Neuronal stem cell (in vitro differentiated cells): ENCODE data around the gene SUSD3.

Experiments
- DNase-seq: peaks from one replicate; pipeline ENCODE4 v3.0.0-alpha.2; 2013; ENCODE audit warnings: low spot score
- H2AFZ ChIP-seq: one replicate; pipeline ENCODE4 v1.6.1; 2013; ENCODE audit warnings: mild to moderate bottlenecking, low read length, inconsistent platforms
- H2AK5ac ChIP-seq: 2 replicates; pipeline ENCODE4 v1.6.1; 2013; ENCODE audit warnings: low read depth, mild to moderate bottlenecking, inconsistent platforms, low read length, moderate library complexity, mixed read lengths
- H2BK120ac ChIP-seq: 2 replicates; pipeline ENCODE4 v1.6.1; 2013; ENCODE audit warnings: low read depth, mild to moderate bottlenecking, inconsistent platforms, low read length, moderate library complexity, mixed read lengths
- H2BK12ac ChIP-seq: one replicate; pipeline ENCODE4 v1.6.1; 2013; ENCODE audit warnings: low read length, inconsistent platforms
- H2BK15ac ChIP-seq: 2 replicates; pipeline ENCODE4 v1.6.1; 2013; ENCODE audit warnings: mild to moderate bottlenecking, low read length, inconsistent platforms, mixed read lengths
- H2BK5ac ChIP-seq: one replicate; pipeline ENCODE4 v1.6.1; 2013; ENCODE audit warnings: inconsistent platforms, mild to moderate bottlenecking, low read length, moderate library complexity
- H3K14ac ChIP-seq: one replicate; pipeline ENCODE4 v1.6.1; 2013; ENCODE audit warnings: low read length, inconsistent platforms
- H3K18ac ChIP-seq: 2 replicates; pipeline ENCODE4 v1.6.1; 2013; ENCODE audit warnings: low read length, inconsistent platforms
- H3K23ac ChIP-seq: 2 replicates; pipeline ENCODE4 v1.6.1; 2013; ENCODE audit warnings: low read depth, mild to moderate bottlenecking, mixed read lengths, low read length, inconsistent platforms; ENCODE audit not compliant: poor library complexity
- H3K27ac ChIP-seq: replicated peaks from 3 replicates; pipeline ENCODE4 v1.5.1; 2013; ENCODE audit warnings: low read length, inconsistent platforms
- H3K27me3 ChIP-seq, 3 experiments: 2 replicates each; pipeline ENCODE4 v1.6.1; 2013; ENCODE audit warnings: low read length in 3 of 3, mild to moderate bottlenecking in 2 of 3, inconsistent platforms in 1 of 3, low read depth in 1 of 3, mixed read lengths in 1 of 3, moderate library complexity in 1 of 3; ENCODE audit not compliant: control insufficient read depth in 3 of 3, insufficient read depth in 3 of 3
- H3K36me3 ChIP-seq, 2 donors: replicated peaks in 1 of 2; 2 replicates each; pipeline ENCODE4 v1.6.1; 2013; ENCODE audit warnings: low read length in 2 of 2; ENCODE audit not compliant: control insufficient read depth in 2 of 2, insufficient read depth in 2 of 2
- H3K4ac ChIP-seq: 2 replicates; pipeline ENCODE4 v1.6.1; 2013; ENCODE audit warnings: inconsistent platforms, mild to moderate bottlenecking, low read length, moderate library complexity
- H3K4me1 ChIP-seq, 2 donors: 1 replicate in 1 of 2; 2 replicates in 1 of 2; pipeline ENCODE4 v1.6.1; 2013; ENCODE audit warnings: low read length in 2 of 2, low read depth in 1 of 2; ENCODE audit not compliant: control insufficient read depth in 2 of 2, insufficient read depth in 1 of 2
- H3K4me2 ChIP-seq: one replicate; pipeline ENCODE4 v1.6.1; 2013; ENCODE audit warnings: mild to moderate bottlenecking, low read length, inconsistent platforms; ENCODE audit not compliant: insufficient read depth, poor library complexity, severe bottlenecking
- H3K4me3 ChIP-seq, 2 donors: 2 replicates each; pipeline ENCODE4 v1.5.1; 2013; ENCODE audit warnings: low read length in 2 of 2, mild to moderate bottlenecking in 2 of 2, inconsistent platforms in 1 of 2, moderate library complexity in 1 of 2
- H3K79me1 ChIP-seq: one replicate; pipeline ENCODE4 v1.6.1; 2013; ENCODE audit warnings: low read depth, mild to moderate bottlenecking, inconsistent platforms, low read length, moderate library complexity
- H3K9ac ChIP-seq: one replicate; pipeline ENCODE4 v1.6.1; 2013; ENCODE audit warnings: mild to moderate bottlenecking, low read depth, low read length, inconsistent platforms; ENCODE audit not compliant: poor library complexity
- H3K9me3 ChIP-seq, 2 donors: replicated peaks in 1 of 2; 2 replicates each; pipeline versions ENCODE3 to v1.6.1; 2013; ENCODE audit warnings: low read length in 2 of 2, mild to moderate bottlenecking in 2 of 2, inconsistent platforms in 1 of 2, low read depth in 1 of 2, mixed read lengths in 1 of 2, moderate library complexity in 1 of 2; ENCODE audit not compliant: control insufficient read depth in 2 of 2, insufficient read depth in 1 of 2
- H4K8ac ChIP-seq: one replicate; pipeline ENCODE4 v1.6.1; 2013; ENCODE audit warnings: low read depth, mild to moderate bottlenecking, inconsistent platforms, low read length, moderate library complexity
- H4K91ac ChIP-seq: one replicate; pipeline ENCODE4 v1.6.1; 2013; ENCODE audit warnings: low read length, low read depth, mild to moderate bottlenecking, inconsistent platforms; ENCODE audit not compliant: poor library complexity
- WGBS, 2 donors: extraction: QIAGEN DNeasy Blood & Tissue Kit; methylation state at CpG; one replicate each; pipeline ENCODE4 v1.1.7; 2013; ENCODE audit warnings: missing lambda C conversion rate in 2 of 2, mixed read lengths in 1 of 2; ENCODE audit not compliant: insufficient read length in 2 of 2, insufficient replicate concordance in 1 of 2; ENCODE audit errors: extremely low coverage in 2 of 2; 5-methylcytosine and 5-hydroxymethylcytosine counted together

Gene SUSD3

DNA sequence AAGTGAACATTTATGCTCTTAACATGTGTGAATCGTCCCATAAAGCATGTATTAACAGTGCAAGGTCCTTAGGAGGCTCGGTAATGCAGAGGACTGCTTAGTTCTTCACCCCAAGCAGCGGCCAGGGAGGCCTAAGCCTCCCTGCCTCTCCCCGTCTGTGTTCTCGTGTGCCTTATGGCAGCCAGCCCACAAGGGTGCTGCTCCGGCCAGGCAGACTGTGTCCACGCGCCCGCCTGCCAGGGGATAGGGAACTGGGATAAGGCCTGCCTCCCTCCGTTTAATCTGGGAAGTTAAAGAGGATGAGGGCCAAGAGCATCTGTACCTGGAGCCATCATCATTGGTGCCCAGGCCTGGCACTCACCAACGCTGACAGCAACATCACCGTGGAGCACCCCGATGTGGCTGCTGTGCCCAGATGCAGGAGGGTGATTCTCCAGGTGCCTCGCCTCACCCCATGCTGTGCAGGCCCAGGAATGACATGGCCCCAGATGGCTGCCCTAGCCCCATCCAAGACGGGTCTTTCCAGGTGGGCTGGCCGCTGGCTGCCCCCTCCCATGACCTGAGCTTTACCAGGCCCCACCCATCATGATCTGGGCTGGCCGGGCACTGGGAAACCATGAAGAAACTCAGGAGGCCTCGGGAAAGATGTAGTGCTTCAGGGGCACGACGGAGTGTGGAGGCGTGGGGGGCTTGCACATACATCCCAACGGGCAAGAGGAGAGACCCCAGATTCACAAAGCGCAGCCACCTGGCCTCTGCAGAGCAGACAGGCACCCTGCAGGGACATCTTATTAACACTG lies 35.6 kb upstream of the SUSD3 start:
- Histone ChIP-seq H3K14ac (no peak overlapping the region), H2BK12ac (no peak overlapping the region), H2AK5ac (peak overlapping the region; percentile 40), H2BK5ac (no peak overlapping the region), H2BK15ac (no peak overlapping the region), H3K4me2 (no peak overlapping the region), H3K36me3 (no peaks in the 10 kb centered on the region), H3K18ac (peak overlapping the region; percentile 61), H3K27me3 (peaks cover 0 to 19% (median 0%) of the 10 kb centered on the region in 3 experiments), H3K4me1 (peaks cover 0 to 10% of the 10 kb centered on the region in 2 donors), H3K4me3 (no peak overlapping the region), H2BK120ac (no peak overlapping the region), H3K27ac (no peak overlapping the region), H2AFZ (no peak overlapping the region), H3K9me3 (no peaks in the 10 kb centered on the region), H3K79me1 (no peaks in the 10 kb centered on the region), H3K9ac (no peak overlapping the region), H4K8ac (no peak overlapping the region), H3K4ac (no peak overlapping the region), H4K91ac (peak overlapping the region; percentile 35), H3K23ac (peak overlapping the region; percentile 52)
- no peak for DNase-seq
- WGBS, 2 donors, result no CpG with 5 or more reads among the region's 23 CpGs

DNA sequence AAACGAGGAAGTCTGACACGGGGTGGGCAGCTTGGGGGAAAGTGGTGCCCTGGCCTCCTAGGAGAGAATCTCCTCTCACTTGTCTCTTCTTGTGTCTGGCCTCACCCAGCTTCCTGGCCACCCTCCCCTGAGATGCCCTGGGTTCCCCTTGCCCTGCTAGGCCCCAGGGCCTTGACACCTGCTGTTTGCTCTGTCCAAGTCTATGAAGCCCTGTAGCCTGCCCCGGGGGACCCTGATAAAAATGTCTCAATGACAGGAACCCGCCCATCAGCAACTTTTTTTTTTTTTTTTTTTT lies 35.0 kb upstream of the SUSD3 start:
- Histone ChIP-seq H3K4me1 (peaks cover 0 to 7% of the 10 kb centered on the region in 2 donors), H3K27me3 (peaks cover 0 to 19% (median 0%) of the 10 kb centered on the region in 3 experiments), H3K4ac (no peak overlapping the region), H4K91ac (no peak overlapping the region), H2BK120ac (no peak overlapping the region), H2AFZ (no peak overlapping the region), H3K4me2 (no peak overlapping the region), H2AK5ac (no peak overlapping the region), H3K23ac (no peak overlapping the region), H4K8ac (no peak overlapping the region), H3K4me3 (no peak overlapping the region), H3K14ac (no peak overlapping the region), H3K79me1 (no peaks in the 10 kb centered on the region), H2BK12ac (no peak overlapping the region), H3K9me3 (no peaks in the 10 kb centered on the region), H3K18ac (no peak overlapping the region), H2BK5ac (no peak overlapping the region), H3K36me3 (no peaks in the 10 kb centered on the region), H3K27ac (no peak overlapping the region), H2BK15ac (no peak overlapping the region), H3K9ac (no peak overlapping the region)
- no peak for DNase-seq
- WGBS, 2 donors, result no CpG with 5 or more reads among the region's 4 CpGs

DNA sequence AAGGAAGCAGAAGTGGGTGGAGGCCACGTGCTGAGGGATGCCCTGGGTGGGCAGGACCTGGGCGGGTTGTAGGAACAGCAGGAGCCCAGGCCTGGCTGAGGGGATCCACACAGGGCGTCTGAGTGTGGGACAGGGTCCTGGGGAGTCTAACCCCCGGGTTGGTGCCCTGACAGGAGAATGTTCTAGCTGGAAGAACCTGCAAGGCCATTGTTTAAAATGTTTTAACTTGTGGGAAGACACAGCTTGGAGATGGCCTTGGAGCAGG lies 33.9 kb upstream of the SUSD3 start:
- H4K91ac ChIP-seq, result no peak overlapping the region
- no CpG with 5 or more reads among the region's 4 CpGs for WGBS, 2 donors
- H2BK5ac ChIP-seq, result no peak overlapping the region
- H3K4me1 ChIP-seq, result peaks cover 0 to 7% of the 10 kb centered on the region in 2 donors
- H3K79me1 ChIP-seq, result no peaks in the 10 kb centered on the region
- no peak overlapping the region for H2AFZ ChIP-seq
- H3K4me3 ChIP-seq, result no peak overlapping the region
- H3K18ac ChIP-seq, result no peak overlapping the region
- no peak overlapping the region for H3K4ac ChIP-seq
- H2BK12ac ChIP-seq, result no peak overlapping the region
- no peak overlapping the region for H2AK5ac ChIP-seq
- H3K27me3 ChIP-seq, result peaks cover 0 to 19% (median 0%) of the 10 kb centered on the region in 3 experiments
- no peaks in the 10 kb centered on the region for H3K9me3 ChIP-seq
- peak overlapping the region; percentile 1 for H3K14ac ChIP-seq
- H2BK120ac ChIP-seq, result no peak overlapping the region
- no peaks in the 10 kb centered on the region for H3K36me3 ChIP-seq
- no peak for DNase-seq
- H3K4me2 ChIP-seq, result no peak overlapping the region
- no peak overlapping the region for H3K27ac ChIP-seq
- H2BK15ac ChIP-seq, result no peak overlapping the region
- peak overlapping the region; percentile 25 for H3K23ac ChIP-seq
- H4K8ac ChIP-seq, result no peak overlapping the region
- H3K9ac ChIP-seq, result no peak overlapping the region

DNA sequence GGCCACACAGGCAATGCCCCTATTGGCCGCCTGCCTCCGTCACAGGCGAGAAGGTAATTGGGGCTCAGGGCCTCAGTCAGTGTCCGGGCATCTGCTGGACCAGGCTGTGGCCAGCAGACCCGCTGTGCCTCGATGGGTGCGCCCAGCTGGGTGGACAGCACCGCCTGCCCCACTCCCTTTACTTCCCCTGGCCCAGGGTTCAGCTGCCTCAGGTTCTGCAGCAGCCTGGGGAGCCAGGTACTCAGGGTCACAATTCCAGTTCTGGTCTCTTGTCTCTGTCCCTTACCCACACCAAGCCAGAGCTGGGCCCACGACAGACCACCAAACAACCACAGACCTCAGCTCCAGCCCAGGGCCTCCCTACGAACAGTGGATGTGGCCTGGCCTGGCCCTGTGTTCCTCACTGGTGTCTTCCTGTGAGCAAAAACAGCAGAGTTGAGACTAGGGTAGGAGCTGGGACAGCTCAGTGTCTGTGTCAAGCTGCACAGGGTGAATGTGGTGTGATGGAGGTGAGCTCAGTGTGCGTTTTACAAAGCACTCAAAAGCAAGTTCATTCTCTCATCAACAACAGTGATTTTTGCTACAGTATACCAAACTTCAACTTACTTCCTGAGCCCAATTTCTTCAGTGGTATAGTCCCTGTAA lies 33.4 kb upstream of the SUSD3 start:
- H3K18ac ChIP-seq, result no peak overlapping the region
- no peak overlapping the region for H3K4me3 ChIP-seq
- H3K79me1 ChIP-seq, result no peaks in the 10 kb centered on the region
- no peak overlapping the region for H4K91ac ChIP-seq
- no CpG with 5 or more reads among the region's 11 CpGs for WGBS, 2 donors
- no peak overlapping the region for H3K27ac ChIP-seq
- DNase-seq, result no peak
- peak overlapping the region; percentile 31 for H3K9ac ChIP-seq
- peak overlapping the region; percentile 39 for H3K14ac ChIP-seq
- no peak overlapping the region for H2AK5ac ChIP-seq
- H3K27me3 ChIP-seq, result peaks cover 0 to 19% (median 0%) of the 10 kb centered on the region in 3 experiments
- H3K4me2 ChIP-seq, result no peak overlapping the region
- H3K23ac ChIP-seq, result no peak overlapping the region
- no peak overlapping the region for H2BK120ac ChIP-seq
- H3K4me1 ChIP-seq, result peaks cover 0 to 7% of the 10 kb centered on the region in 2 donors
- no peaks in the 10 kb centered on the region for H3K9me3 ChIP-seq
- H3K4ac ChIP-seq, result no peak overlapping the region
- H4K8ac ChIP-seq, result no peak overlapping the region
- H2BK12ac ChIP-seq, result no peak overlapping the region
- H2AFZ ChIP-seq, result no peak overlapping the region
- no peaks in the 10 kb centered on the region for H3K36me3 ChIP-seq
- H2BK15ac ChIP-seq, result no peak overlapping the region
- H2BK5ac ChIP-seq, result no peak overlapping the region
